B cell (primary cell): Measurements from ENCODE around the gene PUM1. TPM values are rescaled to one million over a fixed set of nuclear protein-coding genes. Genes with fewer than 3 reads are reported as not detected.

Source experiments
- ATAC-seq: fragments of 200-7000 bp; cut with Tn5 transposase; one replicate; pipeline ENCODE4 v1.10.0; 2021; ENCODE audit warnings: low read depth, mild to moderate bottlenecking, moderate number of reproducible peaks, moderate library complexity
- CTCF ChIA-PET: fragments of 350-600 bp; sonication (Branson Sonifier 250); formaldehyde crosslinking; loops from one replicate; lab custom pipeline; 2021; ENCODE audit warnings: antibody characterized with exemption, inconsistent platforms; lab: Charles Lee
- POLR2A ChIA-PET: fragments of 350-600 bp; sonication (Branson Sonifier 250); formaldehyde crosslinking; loops from one replicate; lab custom pipeline; 2021; ENCODE audit warnings: antibody characterized with exemption; lab: Charles Lee
- DNase-seq: peaks from one replicate; pipeline ENCODE4 v3.0.0; 2013
- H2AFZ ChIP-seq: 2 replicates; pipeline ENCODE4 v1.6.1; 2012; ENCODE audit warnings: mild to moderate bottlenecking, low read depth, low read length; ENCODE audit not compliant: insufficient read depth, poor library complexity, severe bottlenecking
- H3K27ac ChIP-seq, 2 donors: 1 replicate in 1 of 2; 2 replicates in 1 of 2; pipeline ENCODE4 v1.5.1; 2012 to 2013; ENCODE audit warnings: low read length in 2 of 2, mild to moderate bottlenecking in 2 of 2, moderate library complexity in 1 of 2
- H3K27me3 ChIP-seq, 4 experiments: fragments of 200-600 bp in 1 of 4; sonication (generic) in 1 of 4; replicated peaks in 1 of 4; 1 replicate in 2 of 4; 2 replicates in 2 of 4; pipeline versions ENCODE4 v1.6.1 to v1.7.0; 2013 to 2016; ENCODE audit warnings: low read length in 3 of 4, mild to moderate bottlenecking in 2 of 4, mixed read lengths in 1 of 4, moderate library complexity in 1 of 4; ENCODE audit not compliant: insufficient read depth in 4 of 4, control insufficient read depth in 3 of 4; ENCODE audit errors: control extremely low read depth in 1 of 4
- H3K36me3 ChIP-seq, 2 experiments: replicated peaks in 1 of 2; 1 replicate in 1 of 2; 2 replicates in 1 of 2; pipeline versions ENCODE4 v1.6.1 to v1.7.1; 2013; ENCODE audit warnings: low read length in 1 of 2; ENCODE audit not compliant: insufficient read depth in 2 of 2, control insufficient read depth in 1 of 2; ENCODE audit errors: control extremely low read depth in 1 of 2, extremely low read depth in 1 of 2
- H3K4me1 ChIP-seq, 2 donors: fragments of 200-600 bp in 1 of 2; sonication (generic) in 1 of 2; 1 replicate in 1 of 2; 2 replicates in 1 of 2; pipeline versions ENCODE4 v1.5.1 to v1.6.1; 2013 to 2017; ENCODE audit warnings: low read length in 2 of 2; ENCODE audit not compliant: control insufficient read depth in 2 of 2, insufficient read depth in 2 of 2
- H3K4me2 ChIP-seq: replicated peaks from 2 replicates; pipeline ENCODE3; 2012; ENCODE audit warnings: mild to moderate bottlenecking, low read depth, low read length; ENCODE audit not compliant: poor library complexity, severe bottlenecking
- H3K4me3 ChIP-seq, 5 experiments: fragments of 200-600 bp in 1 of 5; sonication (generic) in 1 of 5; 1 replicate in 3 of 5; 2 replicates in 2 of 5; pipeline versions ENCODE4 v1.5.1 to v1.7.0; 2011 to 2016; ENCODE audit warnings: low read length in 4 of 5, mild to moderate bottlenecking in 4 of 5, low read depth in 2 of 5, control low read depth in 1 of 5, moderate library complexity in 1 of 5; ENCODE audit not compliant: insufficient read depth in 1 of 5; ENCODE audit errors: control extremely low read depth in 1 of 5, extremely low read depth in 1 of 5
- H3K79me2 ChIP-seq: fragments of 200-600 bp; sonication (generic); one replicate; pipeline ENCODE4 v1.6.0; 2016; ENCODE audit warnings: low read length; ENCODE audit not compliant: control insufficient read depth, insufficient read depth
- H3K9ac ChIP-seq: fragments of 200-600 bp; sonication (generic); 2 replicates; pipeline ENCODE4 v1.6.1; 2017; ENCODE audit warnings: mild to moderate bottlenecking, low read length, moderate library complexity
- H3K9me3 ChIP-seq, 3 donors: one replicate each; pipeline versions ENCODE4 v1.6.1 to v1.7.1; 2013; ENCODE audit warnings: low read length in 2 of 3; ENCODE audit not compliant: control insufficient read depth in 2 of 3, insufficient read depth in 1 of 3; ENCODE audit errors: control extremely low read depth in 1 of 3
- H4K20me1 ChIP-seq: 2 replicates; pipeline ENCODE4 v1.6.0; 2012; ENCODE audit warnings: mild to moderate bottlenecking, low read length; ENCODE audit not compliant: insufficient read depth, control insufficient read depth, poor library complexity, severe bottlenecking
- H3K27ac Mint-ChIP-seq: one replicate; pipeline ENCODE4 v1.8.0; 2021; ENCODE audit warnings: mixed read lengths
- H3K27me3 Mint-ChIP-seq: one replicate; pipeline ENCODE4 v1.8.0; 2021; ENCODE audit warnings: mixed read lengths
- H3K4me1 Mint-ChIP-seq: one replicate; pipeline ENCODE4 v1.8.0; 2021; ENCODE audit warnings: mixed read lengths
- H3K4me3 Mint-ChIP-seq: one replicate; pipeline ENCODE4 v1.8.0; 2021; ENCODE audit warnings: mixed read lengths
- H3K9me3 Mint-ChIP-seq: one replicate; pipeline ENCODE4 v1.8.0; 2022; ENCODE audit warnings: mixed read lengths; ENCODE audit not compliant: insufficient read depth
- CTCF ChIP-seq: fragments of 200-600 bp; IDR thresholded peaks from one replicate; pipeline ENCODE4 v1.8.0; 2022; ENCODE audit warnings: antibody characterized with exemption, mild to moderate bottlenecking
- EZH2 ChIP-seq: IDR thresholded peaks from 2 replicates; pipeline ENCODE4 v1.6.1; 2012; ENCODE audit warnings: borderline replicate concordance, low read depth, mild to moderate bottlenecking, moderate library complexity, low read length; ENCODE audit not compliant: insufficient read depth, poor library complexity, severe bottlenecking
- WGBS: methylation state at CpG from one replicate; pipeline ENCODE4 v1.1.5; 2013; ENCODE audit warnings: missing lambda C conversion rate; ENCODE audit not compliant: insufficient coverage; 5-methylcytosine and 5-hydroxymethylcytosine counted together
- intact Hi-C: fragments of 100-400 bp; cut with micrococcal nuclease; formaldehyde crosslinking; loops from one replicate; pipeline ENCODE4 v1.10.0; 2022
- polyA plus RNA-seq: library from polyadenylated mRNA; depleted of rRNA; stranded (reverse); fragments of >200 nt; gene quantifications from 2 replicates; pipeline ENCODE4 v1.2.3, GENCODE V29; 2012
- total RNA-seq, 2 donors: library from RNA; stranded (reverse); fragments of 120-200 nt in 1 of 2; gene quantifications; 1 replicate in 1 of 2; 2 replicates in 1 of 2; pipeline versions ENCODE4 v1.2.3 to v1.2.4, GENCODE V29; 2013 to 2022

PUM1 gene
- total and polyA plus RNA-seq, 2 donors (not counting 1 experiment from before 2014, with no cell fraction given) = 52.8 to 177 TPM

DNA sequence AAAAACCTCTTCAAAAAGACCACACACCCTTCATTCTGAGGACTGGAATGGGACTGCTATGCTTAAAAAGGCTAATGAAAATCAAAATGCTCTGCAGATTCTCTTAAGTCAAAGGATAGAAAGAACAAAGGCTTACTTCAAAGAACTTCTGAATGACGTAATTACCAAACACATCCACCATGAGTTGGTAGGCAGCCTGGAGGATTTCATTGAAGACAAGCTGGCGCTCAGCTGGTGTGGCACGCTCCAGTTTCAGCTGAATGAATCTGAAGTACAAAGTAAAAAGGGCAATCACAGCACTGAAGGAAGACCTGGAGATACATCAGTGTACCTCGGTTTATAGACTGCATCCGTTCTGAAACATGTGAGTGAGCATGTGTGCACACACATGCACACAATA is 113.4 kb downstream of the PUM1 start:
- no peak overlapping the region for H2AFZ ChIP-seq
- H3K27me3 Mint-ChIP-seq = no peaks in the 10 kb centered on the region
- ATAC-seq = no peak
- H3K4me2 ChIP-seq = no peak overlapping the region
- H3K79me2 ChIP-seq = peaks cover 35% of the 10 kb centered on the region
- H3K4me1 Mint-ChIP-seq = peaks cover 7% of the 10 kb centered on the region
- CTCF ChIA-PET = interaction anchor here (0.6 to 1.1 kb wide), 2 partner anchors 23 to 36 kb away, joined by 3 to 4 read pairs; no protein-coding TSS in a partner anchor
- no peak overlapping the region for H3K27ac ChIP-seq
- whole genome bisulfite sequencing = 100% methylated on average over 2 of the region's 5 CpGs
- no peak overlapping the region for H3K4me3 Mint-ChIP-seq
- DNase-seq = no peak
- no peak overlapping the region for H3K4me3 ChIP-seq
- peaks cover 39% of the 10 kb centered on the region for H4K20me1 ChIP-seq
- no peaks in the 10 kb centered on the region for H3K4me1 ChIP-seq
- H3K9ac ChIP-seq = no peak overlapping the region
- H3K36me3 ChIP-seq = peaks cover 4 to 74% of the 10 kb centered on the region in 2 experiments
- no peak overlapping the region for H3K27ac Mint-ChIP-seq
- H3K27me3 ChIP-seq = no peaks in the 10 kb centered on the region
- H3K9me3 ChIP-seq = no peaks in the 10 kb centered on the region
- TF ChIP-seq CTCF (no peak), EZH2 (no peak)
- POLR2A ChIA-PET = no interaction called here
- intact Hi-C loops = no loop called here
- no peaks in the 10 kb centered on the region for H3K9me3 Mint-ChIP-seq

DNA sequence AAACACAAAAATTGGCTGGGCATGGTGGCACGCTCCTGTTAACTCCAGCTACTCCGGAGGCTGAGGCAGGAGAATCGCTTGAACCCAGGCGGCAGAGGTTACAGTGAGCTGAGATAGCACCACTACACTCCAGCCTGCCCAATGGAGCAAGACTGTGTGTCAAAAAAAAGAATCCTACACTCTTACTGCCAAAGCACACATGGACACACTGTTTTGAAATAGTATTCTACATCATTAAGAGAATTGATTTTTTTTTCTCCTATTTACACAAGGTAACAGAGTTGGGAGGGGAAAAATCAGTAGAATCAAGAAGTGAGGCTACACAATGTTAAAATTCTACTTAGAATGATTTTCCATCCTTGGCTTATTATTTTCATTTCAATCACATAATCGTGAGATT is 114.8 kb downstream of the PUM1 start:
- Histone ChIP-seq H3K27me3 (no peaks in the 10 kb centered on the region), H3K4me2 (no peak overlapping the region), H3K4me3 (no peak overlapping the region), H2AFZ (no peak overlapping the region), H4K20me1 (peaks cover 32% of the 10 kb centered on the region), H3K27ac (no peak overlapping the region), H3K9me3 (no peaks in the 10 kb centered on the region), H3K4me1 (no peaks in the 10 kb centered on the region), H3K36me3 (peaks cover 4 to 78% of the 10 kb centered on the region in 2 experiments), H3K79me2 (peaks cover 27% of the 10 kb centered on the region), H3K9ac (no peak overlapping the region)
- Mint-ChIP-seq H3K4me3 (no peak overlapping the region), H3K4me1 (peaks cover 7% of the 10 kb centered on the region), H3K9me3 (no peaks in the 10 kb centered on the region), H3K27ac (no peak overlapping the region), H3K27me3 (no peaks in the 10 kb centered on the region)
- ATAC-seq (no peak), DNase-seq (no peak)
- ChIA-PET POLR2A (no interaction called here), CTCF (no interaction called here)
- TF ChIP-seq EZH2 (no peak), CTCF (no peak)
- WGBS = 100% methylated on average over 3 of the region's 5 CpGs
- intact Hi-C loops = no loop called here
